Common myeloid progenitor, CD34-positive (primary cell): ENCODE results near the gene LRRC72.

Experiments
- CTCF ChIA-PET: fragments of 350-600 bp; sonication (Branson Sonifier 250); formaldehyde crosslinking; loops from one replicate; lab custom pipeline; 2021; ENCODE audit warnings: antibody characterized with exemption; lab: Charles Lee
- POLR2A ChIA-PET: fragments of 350-600 bp; sonication (Branson Sonifier 250); formaldehyde crosslinking; loops from one replicate; lab custom pipeline; 2021; ENCODE audit warnings: antibody characterized with exemption; lab: Charles Lee
- DNase-seq, 3 donors: peaks; one replicate each; pipeline versions ENCODE4 v3.0.0 to v3.0.0-alpha.2; 2013
- H3K27ac ChIP-seq, 2 experiments: 1 replicate in 1 of 2; 2 replicates in 1 of 2; pipeline ENCODE4 v1.7.0; 2013; ENCODE audit warnings: inconsistent platforms in 2 of 2, low read length in 2 of 2, mild to moderate bottlenecking in 2 of 2, low read depth in 1 of 2, moderate library complexity in 1 of 2; ENCODE audit not compliant: severe bottlenecking in 2 of 2, insufficient read depth in 1 of 2, poor library complexity in 1 of 2
- H3K27me3 ChIP-seq, 5 experiments: replicated peaks in 2 of 5; 1 replicate in 3 of 5; 2 replicates in 2 of 5; pipeline versions ENCODE4 v1.6.1 to v1.7.0; 2013; ENCODE audit warnings: low read length in 4 of 5, mild to moderate bottlenecking in 2 of 5, moderate library complexity in 2 of 5, inconsistent platforms in 1 of 5; ENCODE audit not compliant: insufficient read depth in 5 of 5, control insufficient read depth in 4 of 5
- H3K36me3 ChIP-seq, 4 experiments: 1 replicate in 2 of 4; 2 replicates in 2 of 4; pipeline versions ENCODE4 v1.6.1 to v1.7.0; 2013; ENCODE audit warnings: low read length in 3 of 4, control low read depth in 1 of 4, mild to moderate bottlenecking in 1 of 4; ENCODE audit not compliant: control insufficient read depth in 4 of 4, insufficient read depth in 4 of 4
- H3K4me1 ChIP-seq, 4 experiments: 1 replicate in 3 of 4; 2 replicates in 1 of 4; pipeline versions ENCODE4 v1.6.1 to v1.7.1; 2013; ENCODE audit warnings: low read length in 3 of 4, mild to moderate bottlenecking in 3 of 4, control low read depth in 1 of 4, inconsistent platforms in 1 of 4, moderate library complexity in 1 of 4; ENCODE audit not compliant: control insufficient read depth in 4 of 4, insufficient read depth in 4 of 4; ENCODE audit errors: control extremely low read depth in 1 of 4
- H3K4me3 ChIP-seq, 7 experiments: 1 replicate in 4 of 7; 2 replicates in 3 of 7; pipeline versions ENCODE4 v1.5.1 to v1.7.0; 2013; ENCODE audit warnings: mild to moderate bottlenecking in 7 of 7, low read length in 6 of 7, moderate library complexity in 6 of 7, inconsistent platforms in 2 of 7, low read depth in 2 of 7, control low read depth in 1 of 7; ENCODE audit not compliant: insufficient read depth in 4 of 7, control insufficient read depth in 1 of 7; ENCODE audit errors: extremely low read depth in 1 of 7
- H3K9me3 ChIP-seq, 5 experiments: 1 replicate in 4 of 5; 2 replicates in 1 of 5; pipeline versions ENCODE4 v1.6.1 to v1.7.1; 2013; ENCODE audit warnings: low read length in 4 of 5, mild to moderate bottlenecking in 2 of 5, inconsistent platforms in 1 of 5, low read depth in 1 of 5, moderate library complexity in 1 of 5; ENCODE audit not compliant: control insufficient read depth in 4 of 5, insufficient read depth in 2 of 5; ENCODE audit errors: control extremely low read depth in 1 of 5
- WGBS: methylation state at CpG from one replicate; pipeline ENCODE4 v1.1.5; 2013; ENCODE audit not compliant: insufficient coverage; 5-methylcytosine and 5-hydroxymethylcytosine counted together

Gene LRRC72

GRCh38 chr7:16558761-16559302 lies 32.2 kb downstream of the LRRC72 start:
- Histone ChIP-seq H3K36me3 (no peaks in the 10 kb centered on the region), H3K4me3 (no peak overlapping the region), H3K27ac (no peak overlapping the region), H3K27me3 (no peaks in the 10 kb centered on the region), H3K9me3 (no peaks in the 10 kb centered on the region), H3K4me1 (peaks cover 0 to 12% (median 2%) of the 10 kb centered on the region in 4 experiments)
- no peak for DNase-seq
- 90% methylated on average over 2 of the region's 4 CpGs for WGBS
- CTCF ChIA-PET, result interaction anchor here (1.2 to 4.7 kb wide), 2 partner anchors 126 to 480 kb away, joined by 3 to 18 read pairs; no protein-coding TSS in a partner anchor
- POLR2A ChIA-PET, result no interaction called here

- CTCF ChIA-PET, result interaction anchor here (0.8 to 4.7 kb wide), 4 partner anchors 9 to 481 kb away, joined by 3 to 18 read pairs (median 3); no protein-coding TSS in a partner anchor
- DNase-seq, result peak in 1 of 3 donors; percentile 16
- Histone ChIP-seq H3K4me3 (no peak overlapping the region), H3K27me3 (no peaks in the 10 kb centered on the region), H3K4me1 (peaks cover 0 to 18% (median 4%) of the 10 kb centered on the region in 4 experiments), H3K36me3 (no peaks in the 10 kb centered on the region), H3K9me3 (no peaks in the 10 kb centered on the region), H3K27ac (no peak overlapping the region)
- POLR2A ChIA-PET, result no interaction called here
- WGBS, result no CpG with 5 or more reads among the region's 3 CpGs
These were observed 33.0 kb downstream of the LRRC72 start for GRCh38 chr7:16559497-16560179.

DNA sequence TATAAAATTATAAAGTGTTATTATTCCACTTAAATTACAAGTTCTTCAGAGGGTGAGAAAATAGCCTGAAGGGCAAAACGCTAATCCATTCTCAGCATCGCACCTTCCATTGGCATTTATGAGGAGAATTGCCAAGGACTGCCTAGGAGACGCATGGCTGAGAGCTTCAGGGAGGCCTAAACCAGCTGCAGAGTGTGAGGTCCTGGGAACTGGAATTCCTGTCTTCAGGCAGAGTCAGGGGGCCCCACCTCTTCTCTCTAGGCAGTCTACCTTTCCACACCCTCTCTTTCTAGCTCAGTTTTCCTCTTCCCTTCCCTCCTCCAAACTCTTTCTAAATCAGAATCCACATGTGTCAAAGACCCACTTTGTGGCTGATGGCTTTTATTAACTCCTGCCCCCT lies 35.3 kb downstream of the LRRC72 start:
- Histone ChIP-seq H3K4me1 (peaks cover 0 to 19% (median 4%) of the 10 kb centered on the region in 4 experiments), H3K27me3 (no peaks in the 10 kb centered on the region), H3K27ac (no peak overlapping the region), H3K4me3 (no peak overlapping the region), H3K9me3 (no peaks in the 10 kb centered on the region), H3K36me3 (no peaks in the 10 kb centered on the region)
- WGBS, result 100% methylated on average over 3 of the region's 3 CpGs
- no peak for DNase-seq
- POLR2A ChIA-PET, result no interaction called here
- CTCF ChIA-PET, result interaction anchor here (1.0 to 4.7 kb wide), 4 partner anchors 12 to 484 kb away, joined by 3 to 18 read pairs (median 4); no protein-coding TSS in a partner anchor

DNA sequence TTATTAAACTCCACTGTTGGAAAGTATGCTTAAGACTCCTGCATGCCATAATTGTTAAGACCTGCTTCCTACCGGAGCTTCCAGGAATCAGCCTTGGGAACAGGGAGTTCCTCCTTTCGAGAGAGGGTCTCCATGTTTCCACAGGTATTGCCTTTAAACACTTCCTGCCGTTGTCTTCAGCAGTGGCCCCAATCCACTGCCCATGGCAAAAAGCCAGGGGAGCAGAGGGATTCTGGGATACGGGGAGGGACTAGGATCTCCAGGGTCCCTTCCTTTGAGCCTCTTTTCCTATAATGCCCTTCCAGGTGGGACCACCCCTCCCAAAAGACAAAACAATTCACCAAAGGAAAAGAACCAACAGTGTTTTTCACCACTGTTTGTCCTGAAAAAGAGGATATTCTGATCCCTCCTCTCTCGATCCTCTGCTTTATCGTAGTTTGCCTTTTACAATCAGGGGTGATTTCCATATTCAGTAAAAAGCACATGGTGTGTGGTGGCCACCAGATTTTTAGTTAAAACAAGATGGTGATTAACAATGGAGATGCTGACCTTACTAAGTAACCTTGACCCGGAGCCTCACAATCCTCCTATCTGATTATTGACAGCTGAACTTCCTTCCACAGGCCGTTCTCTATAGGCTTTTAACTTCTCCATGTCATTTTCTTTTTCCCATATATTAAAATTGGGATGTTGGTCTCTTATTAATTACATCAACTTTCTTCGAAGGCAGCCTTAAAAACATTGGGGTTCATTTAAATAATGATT lies 36.0 kb downstream of the LRRC72 start:
- DNase-seq, result no peak
- H3K36me3 ChIP-seq, result no peaks in the 10 kb centered on the region
- no peaks in the 10 kb centered on the region for H3K27me3 ChIP-seq
- peaks cover 0 to 19% (median 4%) of the 10 kb centered on the region in 4 experiments for H3K4me1 ChIP-seq
- H3K27ac ChIP-seq, result peak overlapping the region in 1 of 2 experiments; percentile 12
- 100% methylated on average over 4 of the region's 9 CpGs for WGBS
- no peaks in the 10 kb centered on the region for H3K9me3 ChIP-seq
- ChIA-PET POLR2A (no interaction called here), CTCF (interaction anchor here (4.7 kb wide), 1 partner anchor 130 kb away, joined by 18 read pairs; no protein-coding TSS in a partner anchor)
- peak overlapping the region in 5 of 7 experiments; percentile 31 to 75 (median 52) for H3K4me3 ChIP-seq

GRCh38 chr7:16563281-16564022 lies 36.8 kb downstream of the LRRC72 start:
- DNase-seq, result peak; percentile 25 to 75 (median 64)
- POLR2A ChIA-PET, result no interaction called here
- no peaks in the 10 kb centered on the region for H3K36me3 ChIP-seq
- no peaks in the 10 kb centered on the region for H3K9me3 ChIP-seq
- H3K4me3 ChIP-seq, result peak overlapping the region in 6 of 7 experiments; percentile 4 to 75 (median 44)
- H3K27me3 ChIP-seq, result no peaks in the 10 kb centered on the region
- CTCF ChIA-PET, result interaction anchor here (0.5 to 4.1 kb wide), 2 partner anchors 79 to 131 kb away, joined by 3 to 53 read pairs; no protein-coding TSS in a partner anchor
- peaks cover 0 to 19% (median 4%) of the 10 kb centered on the region in 4 experiments for H3K4me1 ChIP-seq
- peak overlapping the region in 1 of 2 experiments; percentile 12 for H3K27ac ChIP-seq
- WGBS, result no CpG with 5 or more reads among the region's 5 CpGs

DNA sequence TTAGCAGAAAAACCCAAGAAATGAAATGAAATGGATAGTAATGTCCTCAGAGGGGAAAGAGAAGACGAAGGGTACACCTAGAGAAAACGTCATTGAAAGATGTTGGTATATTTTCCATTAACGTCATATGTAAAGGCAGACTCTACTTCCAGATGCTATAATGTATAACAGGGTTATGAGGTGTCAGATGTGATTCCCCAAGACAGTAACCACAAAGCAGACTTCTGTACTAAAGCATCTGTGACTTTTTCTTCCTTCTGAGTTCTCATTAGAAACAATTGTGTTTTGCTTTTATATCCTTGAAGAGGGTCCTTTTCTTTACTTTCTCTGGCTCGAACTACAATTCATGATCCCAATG lies 37.4 kb downstream of the LRRC72 start:
- Histone ChIP-seq H3K36me3 (no peaks in the 10 kb centered on the region), H3K27me3 (no peaks in the 10 kb centered on the region), H3K4me3 (no peak overlapping the region), H3K27ac (no peak overlapping the region), H3K4me1 (peaks cover 0 to 19% (median 4%) of the 10 kb centered on the region in 4 experiments), H3K9me3 (no peaks in the 10 kb centered on the region)
- ChIA-PET CTCF (interaction anchor here (0.5 to 4.1 kb wide), 14 partner anchors 10 to 490 kb away, joined by 3 to 53 read pairs (median 4); partner anchors contain the start of gene CRPPA), POLR2A (no interaction called here)
- WGBS, result 92% methylated on average over 2 of the region's 4 CpGs
- peak in 2 of 3 donors; percentile 26 to 56 for DNase-seq
